ENCODE data around the gene MYLK3.
"Not testable (repeated sequence)": the region's sequence is repeated elsewhere in the genome, so short reads cannot be mapped to it uniquely, and the experiment has no call there.

Gene MYLK3

DNA sequence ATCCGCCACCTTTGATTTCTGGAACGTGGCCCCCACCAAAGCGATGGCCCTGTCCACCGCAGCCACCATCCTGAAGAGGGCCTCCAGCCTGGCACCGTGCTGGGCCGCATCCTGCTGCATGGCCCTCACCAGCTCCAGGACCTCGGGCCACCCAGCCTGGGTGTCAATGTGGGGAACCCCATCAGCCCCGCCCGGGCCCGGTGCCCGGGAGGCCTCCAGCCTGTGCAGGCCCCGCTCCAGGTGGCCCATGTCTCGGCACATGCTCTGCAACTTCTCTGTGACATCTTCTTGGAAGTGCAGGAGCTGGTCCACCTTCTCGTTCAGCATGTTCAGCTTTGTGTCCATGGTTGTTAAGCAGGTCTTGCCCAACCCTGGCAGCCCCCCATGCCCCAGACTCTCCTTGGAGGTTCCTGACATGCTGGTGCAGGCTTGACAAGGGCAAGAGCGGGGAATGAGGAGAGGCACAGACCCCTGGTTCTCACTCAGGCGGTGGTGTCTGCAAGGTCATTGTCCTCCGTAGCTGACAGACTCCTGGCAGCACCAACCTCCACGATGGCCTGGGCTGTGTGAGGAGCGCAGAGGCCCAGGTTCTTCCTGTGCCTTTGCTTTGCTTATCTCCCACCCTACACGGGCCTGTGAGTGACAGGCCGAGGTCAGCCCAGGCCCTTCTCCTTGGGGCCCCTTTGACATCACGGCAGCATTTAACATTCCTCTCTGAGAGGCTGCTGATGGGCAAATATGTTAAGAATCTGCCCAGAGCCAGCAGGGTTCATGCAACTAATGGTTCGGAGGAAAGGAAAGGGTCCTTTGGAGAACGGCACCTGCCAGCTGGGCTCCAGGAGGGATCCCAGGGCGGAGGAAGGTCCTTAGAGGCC, at the start of gene MYLK3:
Gene MYLK3 (minus strand): TSS at position 568 of the 875 bp plus-strand sequence. CDS start 151 bp downstream, at position 417.
- no peak for DNase-seq (ENCODE audit: low read depth)

DNA sequence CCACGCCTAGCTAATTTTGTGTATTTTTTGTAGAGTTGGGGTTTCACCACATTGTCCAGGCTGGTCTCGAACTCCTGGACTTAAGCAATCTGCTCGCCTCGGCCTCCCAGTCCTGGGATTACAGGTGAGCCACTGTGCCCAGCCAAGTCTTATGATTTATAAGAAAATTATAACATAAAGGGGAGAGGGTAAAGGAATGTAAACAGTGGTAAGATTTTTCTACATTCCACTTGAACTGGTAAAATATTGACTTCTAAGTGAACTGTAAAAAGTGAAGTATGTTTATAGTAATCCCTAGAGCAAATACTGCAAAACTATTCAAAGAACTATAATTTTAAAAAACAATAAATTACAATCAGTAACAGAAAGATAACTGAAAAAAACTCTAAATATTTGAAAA, 49.4 kb upstream of the MYLK3 start:
- no peak for DNase-seq (ENCODE audit: low read depth)

DNA sequence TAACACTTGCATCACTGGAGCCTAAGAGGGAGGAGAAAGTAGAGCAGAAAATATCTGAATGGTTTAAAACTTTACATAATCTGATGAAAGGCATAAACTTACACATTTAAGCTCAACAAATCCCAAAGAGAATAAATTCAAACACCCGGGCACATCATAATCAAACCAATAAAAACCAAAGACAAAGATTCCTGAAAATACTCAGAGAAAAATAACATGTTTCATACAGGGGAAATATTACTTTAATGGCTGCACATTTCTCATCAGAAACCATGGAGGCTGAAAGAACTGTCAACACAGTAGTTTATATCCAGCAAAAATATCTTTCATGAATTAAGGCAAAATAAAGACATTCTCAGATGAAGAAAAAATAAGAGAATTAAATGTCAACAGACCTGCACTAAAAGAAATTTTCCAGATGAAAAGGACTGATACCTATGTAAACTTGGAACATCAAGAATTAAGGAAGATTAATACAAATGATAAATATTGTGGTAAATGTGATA, 48.7 kb upstream of the MYLK3 start:
- DNase-seq (ENCODE audit: low read depth), result no peak

DNA sequence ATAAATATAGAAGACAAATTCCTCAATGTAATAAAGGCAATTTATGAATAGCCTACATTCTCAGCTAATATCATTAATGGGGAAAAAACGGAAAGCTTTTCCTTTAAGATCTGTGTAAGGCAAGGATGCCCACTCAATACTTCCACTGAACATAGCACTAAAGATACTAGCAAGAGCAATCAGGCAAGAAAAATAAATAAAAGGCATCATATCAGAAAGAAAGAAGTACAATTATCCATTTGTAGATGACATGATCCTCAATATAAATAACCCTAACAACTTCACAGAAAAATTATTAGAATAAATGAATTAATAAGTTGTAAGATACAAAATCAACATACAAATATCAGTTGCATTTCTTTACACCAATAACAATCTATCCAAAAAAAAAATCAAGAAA, 45.7 kb upstream of the MYLK3 start:
- no peak for DNase-seq (ENCODE audit: low read depth)

DNA sequence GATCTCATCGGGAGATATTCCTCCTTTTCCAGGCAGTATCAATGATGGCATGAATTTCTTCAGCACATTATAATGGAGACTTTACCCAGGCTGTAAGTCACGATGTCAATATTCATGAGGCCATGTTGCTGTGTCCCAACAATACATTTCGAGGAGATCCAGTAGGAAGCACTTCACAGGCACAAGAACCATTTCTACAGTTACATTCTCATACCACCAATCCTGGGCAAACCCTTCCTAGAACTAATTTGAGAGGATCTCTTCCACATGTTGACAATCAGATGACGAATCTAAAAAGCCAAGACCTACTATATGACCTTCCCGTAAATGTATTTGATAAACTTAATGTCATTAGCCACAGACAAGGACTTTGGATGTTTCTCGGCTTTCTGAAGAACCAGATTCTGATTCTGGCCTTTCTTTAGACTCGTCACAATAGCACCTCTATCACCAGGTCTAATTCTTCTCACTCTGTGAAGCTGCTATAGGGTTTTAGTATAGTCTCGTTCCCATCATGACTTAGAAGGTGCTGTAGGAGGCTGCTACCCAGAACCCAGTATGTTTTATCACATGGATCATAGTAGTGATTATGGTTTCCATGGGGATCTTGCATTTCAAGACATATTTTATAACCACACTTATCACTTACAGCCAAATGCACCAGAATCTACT, 42.6 kb upstream of the MYLK3 start:
- DNase-seq (ENCODE audit: low read depth), result no peak

DNA sequence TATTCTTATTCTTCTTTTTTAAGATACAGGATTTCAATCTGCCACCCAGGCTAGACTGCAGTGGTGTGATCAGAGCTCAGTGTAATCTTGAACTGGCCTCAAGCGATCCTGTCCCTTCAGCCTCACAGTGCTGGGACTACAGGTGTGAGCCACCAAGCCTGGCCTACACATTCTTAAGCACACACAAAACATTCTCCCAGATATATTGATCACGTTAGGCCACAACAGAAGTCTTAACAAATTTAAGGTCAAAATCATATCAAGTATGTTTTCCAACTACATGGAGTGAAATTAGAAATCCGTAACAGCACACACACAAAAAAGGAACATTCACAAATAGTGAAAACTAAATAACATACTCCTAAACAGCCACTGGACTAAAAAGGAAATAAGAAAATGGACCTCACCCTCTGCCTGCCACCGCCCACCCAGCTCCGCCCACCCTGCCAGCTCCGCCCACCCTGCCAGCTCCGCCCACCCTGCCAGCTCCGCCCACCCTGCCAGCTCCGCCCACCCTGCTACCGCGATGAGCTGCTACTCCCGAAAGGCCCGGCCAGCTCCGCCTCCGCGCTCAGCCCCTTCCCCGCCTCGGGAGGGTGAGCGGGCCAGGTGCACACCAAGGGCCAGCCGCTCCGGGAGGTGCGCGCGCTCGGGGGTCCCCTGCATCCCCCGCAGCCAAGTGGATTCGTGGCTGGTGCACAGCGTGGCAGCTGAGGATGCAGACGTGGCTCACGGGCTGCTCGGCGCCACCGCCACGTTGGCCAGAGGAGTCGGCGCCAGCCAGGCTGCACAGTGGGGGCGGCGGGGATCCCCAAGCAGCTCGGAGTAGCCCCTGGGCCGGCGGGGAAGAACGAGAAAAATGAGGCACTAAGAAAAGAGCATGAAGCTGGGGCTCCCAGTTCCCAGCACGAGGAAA, 41.6 kb upstream of the MYLK3 start:
- DNase-seq (ENCODE audit: low read depth), result peak; percentile 16

DNA sequence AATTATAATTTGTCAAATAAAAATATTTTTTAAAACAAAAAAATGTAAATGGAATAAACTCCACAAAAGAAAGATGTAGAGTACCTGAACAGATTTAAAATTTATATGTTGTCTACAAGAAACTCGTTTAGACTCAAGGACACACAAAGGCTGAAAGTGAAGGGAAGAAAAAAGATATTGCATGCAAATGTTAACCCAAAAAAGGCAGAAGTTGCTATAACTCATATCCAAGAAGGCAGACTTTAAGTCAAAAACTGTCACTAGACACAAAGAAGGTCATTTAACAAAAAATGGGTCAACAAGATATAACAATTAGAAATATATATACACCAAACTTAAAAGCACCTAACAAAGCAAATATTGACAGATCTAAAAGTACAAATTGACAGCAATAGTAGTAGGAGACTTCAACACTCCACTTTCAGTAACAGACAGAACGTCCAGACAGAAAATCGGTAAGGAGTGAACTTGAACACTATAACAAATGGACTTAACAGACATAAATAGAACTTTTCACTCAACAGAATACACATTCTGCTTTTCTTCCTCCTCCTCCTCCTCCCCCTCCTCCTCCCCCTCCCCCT, 40.8 kb upstream of the MYLK3 start:
- no peak for DNase-seq (ENCODE audit: low read depth)

DNA sequence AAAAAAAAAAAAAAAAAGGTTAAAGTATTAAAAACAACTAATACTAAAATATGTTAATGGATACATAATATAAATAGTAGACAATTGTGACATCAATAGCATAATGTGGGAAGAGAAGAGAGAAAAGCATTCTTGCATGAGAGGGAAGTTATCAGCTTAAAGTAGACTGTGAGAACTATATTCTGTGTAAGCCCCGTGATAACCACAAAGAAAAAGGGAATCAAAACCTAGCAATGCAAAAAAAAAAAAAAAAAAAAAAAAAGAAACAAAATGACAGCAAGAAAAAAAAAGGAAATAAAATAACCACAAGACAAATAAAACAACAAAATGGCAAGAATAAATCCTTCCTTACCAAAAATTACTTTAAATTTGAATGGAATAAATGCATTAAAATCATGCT, 39.8 kb upstream of the MYLK3 start:
- no peak for DNase-seq (ENCODE audit: low read depth)

DNA sequence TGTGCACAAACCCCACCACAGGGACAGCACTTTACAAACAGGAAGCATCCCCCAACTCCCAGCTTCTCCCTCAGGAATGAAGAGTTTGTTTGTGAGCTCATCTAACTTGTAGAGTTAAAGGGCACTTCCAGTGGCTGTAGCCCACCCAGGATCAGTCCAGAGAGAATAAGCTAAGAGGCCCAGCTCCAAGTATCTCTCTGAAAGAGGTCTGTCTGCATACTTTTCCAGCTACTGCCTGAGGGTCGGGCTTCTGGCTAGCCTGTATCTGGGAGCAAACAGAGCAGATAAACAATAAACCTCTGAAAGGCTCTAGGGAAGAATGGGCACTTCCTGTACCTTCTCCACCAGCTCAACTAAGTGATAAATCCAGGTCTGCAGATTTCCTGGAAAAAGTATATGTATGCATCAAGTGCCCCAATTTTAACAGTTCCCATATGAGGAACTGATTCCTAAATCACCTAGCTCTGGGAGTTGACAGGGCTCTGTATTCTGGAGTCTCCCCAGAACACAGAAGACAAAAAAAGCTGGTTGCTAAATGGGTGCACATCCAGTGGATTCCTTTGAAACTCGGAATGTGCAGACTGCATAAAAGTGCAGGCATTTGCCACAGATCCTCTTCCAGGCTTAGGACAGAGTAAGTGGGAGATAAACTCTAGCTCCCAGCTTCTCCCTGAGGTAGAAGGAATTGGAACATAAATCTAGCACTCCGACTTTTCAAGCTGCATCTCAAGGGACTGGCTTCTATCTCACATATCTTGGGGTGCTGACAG, 37.1 kb upstream of the MYLK3 start:
- DNase-seq (ENCODE audit: low read depth), result no peak

DNA sequence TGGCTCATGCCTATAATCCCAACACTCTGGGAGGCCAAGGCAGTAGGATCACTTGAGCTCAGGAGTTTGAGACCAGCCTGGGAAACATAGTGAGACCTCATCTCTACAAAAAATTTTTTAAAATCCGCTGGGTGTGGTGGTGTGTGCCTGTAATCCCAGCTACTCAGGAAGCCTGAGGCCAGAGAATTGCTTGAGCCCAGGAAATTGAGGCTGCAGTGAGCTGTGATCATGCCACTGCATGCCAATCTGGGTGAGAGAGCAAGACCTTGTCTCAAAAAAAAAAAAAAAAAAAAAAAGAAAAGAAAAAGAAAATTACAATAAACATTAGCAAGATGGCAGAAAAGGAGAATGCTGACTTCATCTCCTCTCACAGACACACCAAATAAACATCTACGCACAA, 36.4 kb upstream of the MYLK3 start:
- DNase-seq (ENCODE audit: low read depth), result not testable (repeated sequence)

DNA sequence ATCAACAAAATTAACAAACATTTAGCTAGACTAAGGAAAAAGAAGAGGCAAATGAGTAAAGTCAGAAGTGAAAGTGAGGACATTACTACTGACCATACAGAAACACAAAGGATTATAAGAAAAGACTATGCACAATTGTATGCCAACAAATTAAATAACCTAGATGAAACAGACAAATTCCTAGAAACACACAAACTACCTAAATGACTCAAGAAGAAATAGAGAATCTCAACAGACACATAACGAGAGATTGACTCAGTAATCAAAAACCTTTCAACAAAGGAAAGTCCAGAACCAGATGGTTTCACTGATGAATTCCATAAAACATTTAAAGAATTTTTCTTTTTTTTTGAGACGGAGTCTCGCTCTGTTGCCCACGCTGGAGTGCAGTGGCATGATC, 35.7 kb upstream of the MYLK3 start:
- DNase-seq (ENCODE audit: low read depth), result no peak

DNA sequence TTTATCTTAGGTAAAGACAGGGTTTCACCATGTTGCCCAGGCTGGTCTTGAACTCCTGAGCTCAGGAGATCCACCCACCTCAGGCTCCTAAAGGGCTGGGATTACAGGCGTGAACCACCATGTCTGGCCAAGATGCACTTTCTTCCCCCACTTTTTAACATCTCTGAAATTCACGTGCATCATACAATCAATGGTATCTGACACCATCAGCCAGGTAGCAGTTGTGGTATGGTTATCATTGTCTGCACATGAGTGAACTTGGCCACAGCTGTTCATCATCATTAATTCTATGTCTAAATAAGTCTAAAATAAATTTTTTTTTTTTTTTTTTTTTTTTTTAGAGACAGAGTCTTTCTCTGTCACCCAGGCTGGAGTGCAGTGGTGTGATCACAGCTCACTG, 34.2 kb upstream of the MYLK3 start:
- no peak for DNase-seq (ENCODE audit: low read depth)

DNA sequence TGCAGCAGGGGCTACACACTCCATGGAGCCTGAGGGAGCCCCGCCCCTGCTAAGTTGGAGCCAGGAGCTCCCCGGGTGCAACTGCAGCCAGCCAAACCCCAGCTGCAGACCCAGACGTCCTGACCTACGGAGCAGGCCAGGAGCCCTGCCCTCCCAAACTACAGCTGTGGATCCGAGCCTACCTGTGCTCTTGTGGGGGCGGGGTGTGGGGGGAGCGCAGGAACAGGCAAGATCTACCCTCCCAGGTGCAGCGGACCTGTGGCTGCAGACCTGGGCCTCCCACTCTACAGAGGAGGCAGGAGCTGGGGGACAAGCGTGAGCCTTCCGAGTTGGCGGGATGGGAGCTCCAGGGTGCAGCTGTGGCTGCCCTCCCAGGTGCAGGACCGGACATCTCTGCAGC, 29.7 kb upstream of the MYLK3 start:
- DNase-seq (ENCODE audit: low read depth), result no peak

DNA sequence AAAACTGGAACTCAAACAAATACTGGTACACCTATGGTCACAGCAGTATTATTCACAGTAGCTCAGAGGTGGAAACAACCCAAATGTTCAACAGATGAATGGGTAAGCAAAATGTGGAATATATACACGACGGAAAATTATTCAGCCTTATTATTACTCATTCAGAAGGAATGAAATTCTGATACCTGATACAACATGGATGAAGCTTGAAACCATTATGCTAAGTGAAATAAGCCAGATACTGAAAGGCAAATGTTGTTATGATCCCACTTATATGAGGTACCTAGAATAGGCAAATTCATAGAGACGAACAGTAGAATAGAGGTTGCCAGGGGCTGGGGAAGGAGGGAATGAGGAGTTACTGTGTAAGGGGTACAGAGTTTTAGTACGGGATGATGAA, 27.1 kb upstream of the MYLK3 start:
- DNase-seq (ENCODE audit: low read depth), result no peak

DNA sequence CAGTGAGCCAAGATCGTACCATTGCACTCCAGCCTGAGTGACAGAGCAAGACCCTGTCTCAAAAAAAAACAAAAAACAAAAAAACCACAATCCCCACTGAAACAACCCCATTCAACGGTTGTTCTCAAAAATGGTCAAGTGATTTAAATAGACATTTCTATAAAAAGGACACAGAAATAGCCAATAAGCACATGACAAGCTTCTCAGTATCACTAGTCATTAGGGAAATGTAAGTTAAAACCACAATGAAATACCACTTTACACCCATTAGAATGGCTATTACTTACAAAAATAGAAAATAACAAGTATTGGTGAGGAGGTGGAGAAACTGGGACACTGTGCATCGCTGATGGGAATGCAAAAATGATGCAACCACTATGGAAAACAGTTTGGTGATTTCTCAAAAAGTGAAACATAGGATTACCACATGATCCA, 26.6 kb upstream of the MYLK3 start:
- no peak for DNase-seq (ENCODE audit: low read depth)

DNA sequence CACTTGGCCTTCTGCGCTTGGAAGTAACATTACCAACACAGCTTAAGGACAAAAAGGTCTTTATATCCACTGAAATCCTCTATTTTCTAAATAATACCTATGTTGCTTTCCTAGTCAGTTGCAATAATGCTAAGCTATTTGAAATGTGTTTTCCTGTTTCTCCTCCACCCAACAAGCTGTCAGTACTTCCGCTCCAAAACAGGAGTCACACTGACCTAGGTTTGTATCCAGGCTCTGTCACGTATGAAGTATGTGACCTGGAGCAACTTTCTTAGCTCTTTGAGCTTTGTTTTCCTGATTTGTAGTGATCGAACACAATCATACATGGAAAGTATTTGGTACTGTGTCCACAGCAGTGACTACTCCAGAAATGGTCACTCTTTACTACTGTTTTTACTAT, 24.3 kb upstream of the MYLK3 start:
- no peak for DNase-seq (ENCODE audit: low read depth)

DNA sequence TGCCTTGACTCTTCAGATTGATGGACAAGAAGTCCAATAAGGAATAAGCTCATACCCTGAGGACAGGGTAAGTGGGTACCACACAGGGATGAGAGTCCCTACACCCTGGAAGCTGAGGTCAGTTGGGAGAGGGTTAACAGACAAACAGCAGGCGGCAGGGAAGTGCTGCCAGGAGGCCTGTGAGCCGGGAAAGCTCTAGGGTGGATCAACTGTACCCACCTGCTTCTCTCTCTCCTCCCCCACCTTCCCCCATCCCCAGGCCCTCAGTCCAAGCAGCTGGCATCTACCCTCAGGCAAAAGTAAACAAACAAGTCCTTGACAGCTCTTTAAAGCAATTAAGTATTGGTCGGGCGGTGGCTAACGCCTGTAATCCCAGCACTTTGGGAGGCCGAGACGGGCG, 20.7 kb upstream of the MYLK3 start:
- no peak for DNase-seq (ENCODE audit: low read depth)

DNA sequence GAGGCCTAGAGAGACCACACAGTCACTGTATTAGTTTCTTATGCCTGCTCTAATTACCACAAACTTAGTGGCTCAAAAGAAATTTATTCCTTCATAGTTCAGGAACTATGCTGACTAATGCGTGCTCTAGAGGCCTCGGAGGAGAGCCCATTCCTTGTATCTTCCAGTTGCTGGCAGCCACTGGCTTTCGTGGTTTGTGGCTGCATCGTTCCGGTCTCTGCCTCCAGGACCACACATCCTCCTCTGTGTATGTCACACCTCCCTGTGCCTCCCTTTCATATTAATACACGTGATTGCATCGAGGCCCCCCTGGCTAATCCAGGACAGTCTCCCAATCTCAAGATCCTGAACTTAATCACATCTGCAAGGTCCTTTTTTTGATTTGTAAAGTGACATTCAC, 16.9 kb upstream of the MYLK3 start:
- DNase-seq (ENCODE audit: low read depth), result peak; percentile 24

DNA sequence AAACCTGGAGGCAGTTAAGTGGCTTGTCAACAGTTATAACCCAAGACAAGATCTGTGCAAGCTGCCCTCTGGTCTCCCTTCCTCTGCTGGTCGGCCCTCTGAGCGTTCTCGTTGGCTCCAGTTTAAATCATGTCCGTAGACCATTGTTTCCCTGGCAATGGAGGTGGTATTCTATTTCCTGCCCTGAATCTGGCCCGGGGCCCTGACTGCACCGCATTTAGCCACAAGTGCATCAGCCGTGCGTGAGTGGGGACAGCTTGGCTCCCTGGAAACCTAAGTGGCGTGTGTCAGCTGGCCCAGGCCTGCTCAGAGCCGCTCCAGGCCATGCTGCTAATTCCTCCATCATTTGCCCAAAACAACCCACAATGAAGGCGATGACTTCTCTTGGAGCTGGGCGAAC, 15.0 kb upstream of the MYLK3 start:
- no peak for DNase-seq (ENCODE audit: low read depth)

DNA sequence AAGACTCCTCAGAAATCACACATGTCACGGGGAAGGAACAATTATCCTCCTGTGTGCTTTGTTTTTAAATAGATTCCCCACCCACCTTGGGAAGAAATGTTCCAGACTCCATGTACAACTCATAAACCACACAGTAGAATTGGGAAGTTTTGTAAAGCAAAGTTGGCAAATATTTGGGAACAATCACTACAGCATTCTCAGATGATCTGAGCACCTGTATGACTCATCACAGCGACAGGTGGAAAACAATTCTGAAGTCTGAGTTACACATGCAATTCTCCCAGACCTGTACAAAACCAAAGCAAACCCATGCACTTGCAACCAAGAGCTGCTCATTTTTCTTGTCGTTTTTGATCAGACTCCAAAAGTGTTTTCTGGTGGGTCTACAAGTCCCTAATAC, 14.4 kb upstream of the MYLK3 start:
- no peak for DNase-seq (ENCODE audit: low read depth)

DNA sequence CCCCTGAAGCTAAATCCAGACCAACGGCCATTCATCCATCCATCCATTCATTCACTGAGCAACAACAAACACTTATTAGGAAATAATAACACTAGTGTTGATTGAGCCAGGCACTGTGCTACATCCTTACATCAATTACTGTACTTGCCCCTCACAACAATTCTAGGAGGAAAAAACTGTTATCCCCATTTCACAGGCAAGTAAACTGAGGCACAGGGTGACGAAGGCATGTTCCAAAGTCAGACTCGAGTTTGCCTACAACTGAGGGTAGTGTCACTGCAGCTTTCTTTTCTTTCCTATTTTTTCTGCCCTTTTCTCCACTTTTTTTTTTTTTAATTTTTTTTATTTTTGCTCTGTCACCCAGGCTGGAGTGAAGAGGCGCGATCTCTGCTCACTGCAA, 11.2 kb upstream of the MYLK3 start:
- no peak for DNase-seq (ENCODE audit: low read depth)

All from GM04504 (cell line).